ENCODE results near the gene OR56A1.

GRCh38 chr11:6062691-6063358 lies 32.3 kb upstream of the OR56A1 start:
- TF ChIP-seq CTCF (IDR thresholded peaks at IDR 0.05) (no peak), CBX2 (IDR thresholded peaks at IDR 0.05; ENCODE audit: borderline replicate concordance, low read depth) (no peak), GATA3 (IDR thresholded peaks at IDR 0.05; ENCODE audit: borderline replicate concordance) (no peak), RFX5 (IDR thresholded peaks at IDR 0.05) (no peak), MYC (IDR thresholded peaks at IDR 0.05; ENCODE audit: borderline replicate concordance, low read length) (no peak), PHF8 (IDR thresholded peaks at IDR 0.05; ENCODE audit: borderline replicate concordance, low read depth) (no peak), FOSL2 (IDR thresholded peaks at IDR 0.05) (no peak), FOSL2 (CRISPR knock-in tag; IDR thresholded peaks at IDR 0.05) (no peak), MAZ (IDR thresholded peaks at IDR 0.05; ENCODE audit: borderline replicate concordance, low read depth, low read length) (no peak), NPAS2 (CRISPR knock-in tag; IDR thresholded peaks at IDR 0.05; ENCODE audit: borderline replicate concordance) (no peak), ESRRA (IDR thresholded peaks at IDR 0.05; ENCODE audit: borderline replicate concordance, low read length) (no peak), RAD21 (conservative IDR thresholded peaks at IDR 0.05 in 1 of 2, IDR thresholded peaks at IDR 0.05 in 1 of 2) (no peak), SMC3 (IDR thresholded peaks at IDR 0.05) (no peak)

Data from A549 (cell line).